ENCODE data around the gene MYL9.
"Not testable (repeated sequence)": the region's sequence is repeated elsewhere in the genome, so short reads cannot be mapped to it uniquely, and the experiment has no call there.

Gene MYL9

DNA sequence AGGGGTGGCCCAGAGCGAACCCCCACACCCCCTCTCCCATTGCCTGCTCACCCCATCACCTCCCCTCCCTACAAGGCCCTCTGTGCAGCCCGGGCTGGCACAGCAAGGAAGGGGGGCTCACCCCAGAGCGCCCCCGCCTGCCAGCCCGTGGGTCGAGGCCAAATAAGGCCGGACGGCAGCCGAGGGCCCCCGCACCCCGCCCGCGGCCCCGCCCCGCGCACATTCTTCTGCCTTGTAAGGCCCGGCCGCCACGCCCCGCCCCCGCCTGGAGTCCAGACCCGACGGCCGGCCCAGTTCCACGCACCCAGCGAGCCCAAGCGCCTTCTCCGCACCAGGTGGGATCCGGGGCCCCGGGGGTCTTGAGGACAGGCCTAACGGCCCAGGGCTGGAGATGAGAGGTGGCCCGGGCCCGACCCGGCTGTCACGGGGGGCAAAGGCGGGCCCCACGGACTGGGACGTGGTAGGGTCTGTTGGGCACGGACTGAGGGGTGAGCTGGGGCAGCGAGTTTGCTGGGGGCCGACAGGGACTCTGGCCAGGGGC lies at the start of gene MYL9:
Gene MYL9, plus strand, starts transcription at position 293 of the 541 bp plus-strand sequence. CDS start 3,366 bp downstream, outside the sequence.
- DNase-seq (ENCODE audit: low spot score): no peak

DNA sequence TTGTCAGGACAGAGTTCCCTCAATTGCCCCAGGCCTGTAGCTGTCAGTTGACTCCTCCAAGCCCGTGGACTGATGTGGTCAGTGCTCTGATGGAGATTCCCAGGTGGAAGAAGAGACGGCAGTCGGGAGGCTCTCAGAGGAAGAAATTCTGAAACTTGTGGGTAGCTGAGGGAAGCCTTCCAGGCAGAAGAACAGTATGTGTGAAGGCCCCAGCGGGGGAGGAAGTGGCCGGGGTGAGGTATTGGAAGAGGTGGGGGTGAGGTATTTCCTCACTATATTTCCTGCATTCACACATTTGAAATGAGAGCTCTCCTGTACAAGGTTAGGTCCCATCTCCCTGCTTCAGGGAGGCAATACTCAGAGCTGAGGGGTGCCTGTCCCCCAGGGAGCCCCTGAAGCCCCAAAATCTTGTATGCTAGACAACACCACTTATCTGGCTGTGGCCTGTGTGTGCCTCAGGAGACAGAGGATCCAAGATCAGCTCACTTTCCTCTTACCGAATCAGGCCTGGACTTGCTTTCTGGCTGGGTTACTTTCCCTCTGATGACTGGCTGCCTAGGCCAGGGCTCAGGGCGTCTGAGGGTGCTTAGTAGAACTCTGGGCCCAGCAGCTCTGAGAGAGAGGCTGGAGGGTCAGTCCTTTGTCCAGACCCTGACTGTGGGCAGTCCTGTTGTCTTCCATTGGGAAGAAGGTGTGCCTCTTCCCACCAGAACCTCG lies 49.3 kb upstream of the MYL9 start:
- no peak for DNase-seq (ENCODE audit: low spot score)

DNA sequence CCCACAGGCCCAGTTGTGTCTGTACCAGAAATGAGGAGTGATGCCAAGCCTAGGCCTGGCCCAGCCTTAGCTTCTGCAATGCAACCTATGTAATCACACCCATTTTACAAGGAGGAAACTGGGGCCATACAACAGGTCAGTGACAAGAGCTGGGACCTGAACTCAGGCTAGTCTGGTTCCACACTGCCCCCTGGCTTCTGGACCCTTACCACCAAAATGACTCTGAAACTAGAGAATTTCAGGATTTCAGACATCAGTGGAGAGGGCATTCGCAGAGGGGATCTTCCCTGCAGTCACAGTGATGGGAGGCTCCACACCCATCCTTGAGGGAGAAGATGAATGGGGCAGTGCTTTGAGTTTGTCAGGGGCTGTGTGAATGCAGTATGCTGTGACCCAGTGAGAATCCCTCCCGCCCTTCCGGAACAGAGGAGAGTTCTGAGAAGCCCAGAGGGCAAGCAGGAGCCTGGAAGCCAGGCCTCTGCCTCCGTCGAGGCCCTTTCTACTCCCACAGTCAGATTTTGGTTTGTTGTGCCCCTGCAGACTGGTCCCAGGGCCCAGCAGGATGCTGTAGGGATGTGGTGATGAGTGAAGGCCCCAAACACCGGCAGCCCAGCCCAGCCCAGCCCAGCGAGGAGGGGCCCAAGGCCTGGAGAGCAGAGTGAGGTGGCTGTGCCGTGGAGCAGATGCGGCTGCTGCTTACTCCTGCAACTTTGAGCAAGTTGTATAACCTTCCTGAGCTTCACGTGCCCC lies 48.1 kb upstream of the MYL9 start:
- DNase-seq (ENCODE audit: low spot score): no peak

DNA sequence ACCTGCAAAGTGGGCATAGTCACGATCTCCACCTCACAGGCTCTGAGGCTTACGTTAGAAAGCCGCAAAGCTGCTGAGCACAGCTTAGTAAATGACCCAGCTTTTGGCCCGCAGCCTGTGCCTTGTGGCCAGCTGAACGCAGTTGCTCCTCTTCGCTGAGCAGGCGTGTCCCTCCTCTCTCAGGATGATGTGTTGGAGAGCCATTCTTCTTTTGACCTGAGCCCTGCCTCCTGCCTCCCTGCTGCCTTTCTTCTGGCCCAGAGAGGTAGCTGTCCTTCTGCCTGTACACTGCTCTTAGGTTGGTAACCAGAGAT lies 47.6 kb upstream of the MYL9 start:
- no peak for DNase-seq (ENCODE audit: low spot score)

DNA sequence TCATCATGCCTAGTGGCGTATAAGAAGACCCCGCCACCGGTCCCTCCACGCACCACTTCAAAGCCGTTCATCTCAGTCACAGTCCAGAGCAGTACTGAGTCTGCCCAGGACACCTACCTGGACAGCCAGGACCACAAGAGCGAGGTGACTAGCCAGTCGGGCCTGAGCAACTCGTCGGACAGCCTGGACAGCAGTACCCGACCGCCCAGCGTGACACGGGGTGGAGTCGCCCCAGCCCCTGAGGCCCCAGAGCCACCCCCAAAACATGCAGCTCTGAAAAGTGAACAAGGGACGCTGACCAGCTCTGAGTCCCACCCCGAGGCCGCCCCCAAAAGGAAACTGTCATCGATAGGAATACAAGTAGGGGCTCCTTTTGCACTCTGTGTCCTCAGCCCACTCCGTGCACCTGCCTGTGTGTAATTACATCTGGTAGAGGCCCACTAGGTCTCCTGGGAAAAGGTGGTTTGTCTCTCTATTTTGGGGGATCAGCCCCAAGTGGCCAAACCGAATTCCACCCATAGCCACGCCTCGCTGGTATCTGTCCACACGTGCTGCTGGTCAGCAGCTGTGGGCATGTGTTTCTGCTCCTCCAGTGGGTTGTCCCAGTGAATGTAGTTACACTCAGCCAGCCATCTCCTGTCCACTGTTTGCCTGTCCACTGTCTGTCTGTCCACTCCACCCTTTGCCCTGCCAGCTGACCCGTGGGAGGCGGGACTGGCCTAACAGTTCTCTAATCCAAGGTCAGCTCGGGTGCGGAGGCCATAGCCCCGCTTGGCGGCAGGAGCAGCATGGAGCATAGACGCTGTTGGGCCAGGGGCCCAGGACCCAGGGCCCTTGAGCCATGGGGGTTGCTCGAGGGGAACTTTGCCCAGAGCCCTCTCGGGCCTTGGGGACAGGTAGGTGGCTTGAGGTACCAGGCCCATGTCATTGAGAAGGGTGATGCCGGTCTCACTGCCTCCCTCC lies 44.3 kb upstream of the MYL9 start:
- DNase-seq (ENCODE audit: low spot score): no peak

- DNase-seq (ENCODE audit: low spot score): no peak
Measured at GRCh38 chr20:36497856-36498255, 43.5 kb upstream of the MYL9 start.

DNA sequence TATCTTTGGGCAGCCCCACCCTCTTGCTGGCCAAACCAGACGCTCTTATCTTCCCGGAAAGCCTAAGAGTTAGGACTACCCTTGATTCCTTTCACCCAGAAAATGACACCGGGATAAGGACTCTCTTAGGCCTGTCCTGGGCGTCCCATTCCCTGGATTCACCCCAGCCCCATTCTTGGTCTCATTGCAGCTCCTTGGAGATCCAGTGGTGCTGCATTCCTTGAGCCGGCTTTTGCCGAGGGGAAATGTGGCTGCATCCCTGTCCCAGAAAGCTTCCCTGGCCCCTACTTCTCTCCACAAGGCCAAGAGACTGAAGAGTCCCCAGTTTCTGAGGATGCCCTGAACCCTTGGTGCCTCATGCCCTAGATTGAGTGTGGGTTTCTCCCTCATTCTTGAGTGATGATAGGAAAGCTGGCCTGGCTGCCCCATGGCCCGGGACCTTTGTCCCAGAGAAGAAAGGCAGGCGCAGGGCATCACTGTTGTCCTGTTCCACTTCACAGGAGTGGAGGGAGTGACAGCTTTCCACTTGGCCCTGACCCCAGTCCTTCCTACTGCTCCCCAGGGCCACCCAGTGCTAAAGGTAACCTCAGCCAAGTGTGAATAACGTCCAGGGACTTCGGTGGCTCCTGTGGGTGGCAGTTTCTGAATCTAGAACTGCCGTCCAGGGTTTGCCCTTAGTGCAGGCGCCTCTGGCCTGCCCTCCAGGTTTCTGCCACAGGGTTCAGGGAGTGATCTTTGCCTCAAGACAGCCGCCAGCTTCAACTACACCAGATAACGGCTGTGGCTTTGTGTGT lies 42.7 kb upstream of the MYL9 start:
- DNase-seq (ENCODE audit: low spot score): no peak

- DNase-seq (ENCODE audit: low spot score): no peak
Measured at GRCh38 chr20:36499211-36499610, 42.1 kb upstream of the MYL9 start.

- no peak for DNase-seq (ENCODE audit: low spot score)
Measured at GRCh38 chr20:36499723-36500501, 41.4 kb upstream of the MYL9 start.

DNA sequence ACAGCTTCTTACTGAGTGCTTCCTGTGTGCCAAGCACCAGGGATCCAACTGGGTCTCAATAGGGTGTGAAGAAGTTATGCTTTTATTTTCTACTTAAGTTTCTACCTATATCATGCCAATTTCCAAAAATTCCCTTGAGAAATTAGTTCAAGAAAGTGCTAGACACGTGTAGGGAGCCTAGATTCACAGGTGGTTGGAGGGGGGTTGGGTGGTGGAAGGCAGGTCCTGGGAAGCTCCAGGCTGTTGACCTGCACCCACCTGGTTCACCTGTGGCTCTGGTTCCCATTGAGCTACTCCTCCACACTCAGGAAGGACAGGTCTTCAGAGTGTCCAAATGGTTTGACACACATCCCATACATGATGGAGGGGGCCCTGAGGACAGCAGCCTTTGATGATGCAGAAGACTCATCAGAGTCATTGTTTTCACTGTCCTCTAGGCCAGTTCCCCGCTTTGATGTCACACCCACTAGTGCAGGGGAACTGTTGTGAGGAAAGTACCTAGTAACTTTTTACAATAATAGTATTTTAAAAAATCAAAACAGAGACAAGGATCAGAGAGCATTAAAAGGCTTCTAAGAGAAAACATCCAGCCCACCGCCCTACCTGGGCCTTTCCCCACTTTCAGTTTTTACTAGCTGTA lies 39.8 kb upstream of the MYL9 start:
- no peak for DNase-seq (ENCODE audit: low spot score)

- no peak for DNase-seq (ENCODE audit: low spot score)
Measured at GRCh38 chr20:36504295-36504694, 37.0 kb upstream of the MYL9 start.

DNA sequence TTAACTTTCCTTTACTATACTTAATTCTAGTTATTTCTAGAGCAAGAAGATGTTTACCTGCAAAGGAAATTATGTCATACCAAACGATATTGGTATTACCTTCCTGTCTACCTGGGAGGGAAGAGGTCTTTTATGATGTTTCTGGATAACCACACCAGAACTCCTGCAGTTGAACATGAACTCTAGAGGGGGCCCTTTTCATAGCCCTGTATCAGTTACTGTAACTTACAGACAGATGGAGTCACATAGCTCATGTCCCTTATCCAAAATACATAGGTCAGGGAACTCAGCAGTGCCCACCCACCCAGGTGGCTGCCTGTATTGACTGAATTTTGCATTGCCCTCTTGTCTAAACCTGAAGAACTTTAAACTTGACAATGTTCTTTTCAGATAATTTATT lies 35.1 kb upstream of the MYL9 start:
- DNase-seq (ENCODE audit: low spot score): no peak

DNA sequence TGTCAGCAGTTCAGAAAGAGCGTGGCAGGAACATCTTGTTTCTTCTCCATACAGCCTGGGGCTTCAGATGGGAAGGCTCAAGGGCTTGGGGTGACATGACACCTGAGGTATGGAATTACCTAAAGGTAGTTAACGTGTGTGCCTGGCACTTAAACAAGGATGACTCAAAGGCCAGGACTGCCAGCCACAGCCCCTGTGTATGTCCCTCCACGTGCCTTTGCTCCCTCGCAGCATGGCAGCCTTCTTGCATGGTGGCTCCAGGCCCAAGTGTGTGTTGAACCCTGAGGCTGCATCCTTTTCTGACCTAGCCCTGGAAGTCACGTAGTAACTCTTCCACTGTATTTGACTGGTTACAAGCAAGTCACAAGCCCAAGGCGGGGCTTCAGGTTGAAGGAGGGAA lies 33.6 kb upstream of the MYL9 start:
- DNase-seq (ENCODE audit: low spot score): no peak

DNA sequence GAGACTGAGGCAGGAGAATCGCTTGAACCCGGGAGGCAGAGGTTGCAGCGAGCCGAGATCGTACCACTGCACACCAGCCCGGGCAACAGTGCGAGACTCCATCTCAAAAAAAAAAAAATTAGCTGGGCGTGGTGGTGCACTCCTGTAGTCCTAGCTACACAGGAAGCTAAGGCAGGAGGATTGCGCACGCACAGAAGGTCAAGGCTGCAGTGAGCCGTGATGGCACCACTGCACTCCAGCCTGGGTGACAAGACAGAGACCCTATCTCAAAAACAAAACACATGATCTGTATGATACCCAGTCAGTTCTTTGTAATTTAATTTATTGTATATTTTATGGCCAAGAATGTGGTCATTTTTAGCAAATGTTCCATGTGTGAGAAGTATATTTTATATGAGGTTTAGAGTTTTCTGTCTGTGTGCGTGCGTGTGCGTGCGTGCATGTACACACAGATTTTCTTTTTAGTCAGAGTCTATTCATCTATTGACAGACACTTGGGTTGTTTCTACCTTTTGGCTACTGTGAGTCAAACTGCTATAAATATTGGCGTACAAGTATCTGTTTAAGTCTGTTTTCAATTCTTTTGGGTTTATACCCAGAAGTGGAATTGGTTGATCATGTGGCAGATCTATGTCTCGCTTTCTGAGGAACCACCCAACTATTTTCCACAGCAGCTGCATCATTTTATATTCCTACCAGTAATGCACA lies 22.2 kb upstream of the MYL9 start:
- DNase-seq (ENCODE audit: low spot score): no peak

- no peak for DNase-seq (ENCODE audit: low spot score)
Measured at GRCh38 chr20:36519944-36520343, 21.4 kb upstream of the MYL9 start.

GRCh38 chr20:36521526-36521925 lies 19.8 kb upstream of the MYL9 start:
- no peak for DNase-seq (ENCODE audit: low spot score)

DNA sequence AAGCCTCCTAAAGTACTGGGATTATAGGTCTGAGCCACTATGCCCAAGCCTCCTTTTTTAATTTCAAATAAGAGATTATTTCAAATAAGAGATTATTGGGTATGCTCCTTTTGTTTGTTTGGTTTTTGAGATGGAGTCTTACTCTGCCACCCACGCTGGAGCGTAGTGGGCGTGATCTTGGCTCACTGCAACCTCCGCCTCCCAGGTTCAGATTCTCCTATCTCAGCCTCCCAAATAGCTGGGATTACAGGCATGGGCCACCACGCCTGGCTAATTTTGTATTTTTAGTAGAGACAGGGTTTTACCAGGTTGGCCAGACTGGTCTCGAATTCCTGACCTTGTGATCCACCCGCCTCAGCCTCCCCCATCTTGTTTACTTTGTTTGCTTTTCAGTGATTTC lies 18.9 kb upstream of the MYL9 start:
- not testable (repeated sequence) for DNase-seq (ENCODE audit: low spot score)

DNA sequence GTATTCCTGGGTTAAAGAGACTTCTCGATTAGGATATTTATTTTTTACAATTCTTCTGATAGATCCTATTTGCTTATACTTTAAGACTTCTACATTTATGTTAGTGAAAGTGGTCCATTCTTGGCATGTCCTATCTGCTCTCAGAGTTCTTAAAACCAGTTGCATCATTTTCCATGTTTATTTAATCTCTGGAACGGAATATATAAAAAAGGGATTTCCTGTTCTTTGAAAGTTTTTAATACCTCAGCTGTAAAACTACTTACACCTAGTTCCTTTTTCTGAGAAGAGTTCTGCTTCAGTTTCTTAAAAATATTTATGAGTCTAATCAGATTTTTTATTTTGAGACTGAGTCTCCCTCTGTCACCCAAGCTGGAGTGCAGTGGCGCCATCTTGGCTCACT lies 18.0 kb upstream of the MYL9 start:
- DNase-seq (ENCODE audit: low spot score): no peak

GRCh38 chr20:36525620-36526365 lies 15.5 kb upstream of the MYL9 start:
- DNase-seq (ENCODE audit: low spot score): no peak
